B cell (primary cell): ENCODE results near the gene ATF6B. TPM values are rescaled to one million over a fixed set of nuclear protein-coding genes. Genes with fewer than 3 reads are reported as not detected.

Experiments used
- ATAC-seq: fragments of 200-7000 bp; cut with Tn5 transposase; one replicate; pipeline ENCODE4 v1.10.0; 2021; ENCODE audit warnings: low read depth, mild to moderate bottlenecking, moderate number of reproducible peaks, moderate library complexity
- CTCF ChIA-PET: fragments of 350-600 bp; sonication (Branson Sonifier 250); formaldehyde crosslinking; loops from one replicate; lab custom pipeline; 2021; ENCODE audit warnings: antibody characterized with exemption, inconsistent platforms; lab: Charles Lee
- POLR2A ChIA-PET: fragments of 350-600 bp; sonication (Branson Sonifier 250); formaldehyde crosslinking; loops from one replicate; lab custom pipeline; 2021; ENCODE audit warnings: antibody characterized with exemption; lab: Charles Lee
- DNase-seq: peaks from one replicate; pipeline ENCODE4 v3.0.0; 2013
- H2AFZ ChIP-seq: 2 replicates; pipeline ENCODE4 v1.6.1; 2012; ENCODE audit warnings: mild to moderate bottlenecking, low read depth, low read length; ENCODE audit not compliant: insufficient read depth, poor library complexity, severe bottlenecking
- H3K27ac ChIP-seq, 2 donors: 1 replicate in 1 of 2; 2 replicates in 1 of 2; pipeline ENCODE4 v1.5.1; 2012 to 2013; ENCODE audit warnings: low read length in 2 of 2, mild to moderate bottlenecking in 2 of 2, moderate library complexity in 1 of 2
- H3K27me3 ChIP-seq, 4 experiments: fragments of 200-600 bp in 1 of 4; sonication (generic) in 1 of 4; replicated peaks in 1 of 4; 1 replicate in 2 of 4; 2 replicates in 2 of 4; pipeline versions ENCODE4 v1.6.1 to v1.7.0; 2013 to 2016; ENCODE audit warnings: low read length in 3 of 4, mild to moderate bottlenecking in 2 of 4, mixed read lengths in 1 of 4, moderate library complexity in 1 of 4; ENCODE audit not compliant: insufficient read depth in 4 of 4, control insufficient read depth in 3 of 4; ENCODE audit errors: control extremely low read depth in 1 of 4
- H3K36me3 ChIP-seq, 2 experiments: replicated peaks in 1 of 2; 1 replicate in 1 of 2; 2 replicates in 1 of 2; pipeline versions ENCODE4 v1.6.1 to v1.7.1; 2013; ENCODE audit warnings: low read length in 1 of 2; ENCODE audit not compliant: insufficient read depth in 2 of 2, control insufficient read depth in 1 of 2; ENCODE audit errors: control extremely low read depth in 1 of 2, extremely low read depth in 1 of 2
- H3K4me1 ChIP-seq, 2 donors: fragments of 200-600 bp in 1 of 2; sonication (generic) in 1 of 2; 1 replicate in 1 of 2; 2 replicates in 1 of 2; pipeline versions ENCODE4 v1.5.1 to v1.6.1; 2013 to 2017; ENCODE audit warnings: low read length in 2 of 2; ENCODE audit not compliant: control insufficient read depth in 2 of 2, insufficient read depth in 2 of 2
- H3K4me2 ChIP-seq: replicated peaks from 2 replicates; pipeline ENCODE3; 2012; ENCODE audit warnings: mild to moderate bottlenecking, low read depth, low read length; ENCODE audit not compliant: poor library complexity, severe bottlenecking
- H3K4me3 ChIP-seq, 5 experiments: fragments of 200-600 bp in 1 of 5; sonication (generic) in 1 of 5; 1 replicate in 3 of 5; 2 replicates in 2 of 5; pipeline versions ENCODE4 v1.5.1 to v1.7.0; 2011 to 2016; ENCODE audit warnings: low read length in 4 of 5, mild to moderate bottlenecking in 4 of 5, low read depth in 2 of 5, control low read depth in 1 of 5, moderate library complexity in 1 of 5; ENCODE audit not compliant: insufficient read depth in 1 of 5; ENCODE audit errors: control extremely low read depth in 1 of 5, extremely low read depth in 1 of 5
- H3K79me2 ChIP-seq: fragments of 200-600 bp; sonication (generic); one replicate; pipeline ENCODE4 v1.6.0; 2016; ENCODE audit warnings: low read length; ENCODE audit not compliant: control insufficient read depth, insufficient read depth
- H3K9ac ChIP-seq: fragments of 200-600 bp; sonication (generic); 2 replicates; pipeline ENCODE4 v1.6.1; 2017; ENCODE audit warnings: mild to moderate bottlenecking, low read length, moderate library complexity
- H3K9me3 ChIP-seq, 3 donors: one replicate each; pipeline versions ENCODE4 v1.6.1 to v1.7.1; 2013; ENCODE audit warnings: low read length in 2 of 3; ENCODE audit not compliant: control insufficient read depth in 2 of 3, insufficient read depth in 1 of 3; ENCODE audit errors: control extremely low read depth in 1 of 3
- H4K20me1 ChIP-seq: 2 replicates; pipeline ENCODE4 v1.6.0; 2012; ENCODE audit warnings: mild to moderate bottlenecking, low read length; ENCODE audit not compliant: insufficient read depth, control insufficient read depth, poor library complexity, severe bottlenecking
- H3K27ac Mint-ChIP-seq: one replicate; pipeline ENCODE4 v1.8.0; 2021; ENCODE audit warnings: mixed read lengths
- H3K27me3 Mint-ChIP-seq: one replicate; pipeline ENCODE4 v1.8.0; 2021; ENCODE audit warnings: mixed read lengths
- H3K4me1 Mint-ChIP-seq: one replicate; pipeline ENCODE4 v1.8.0; 2021; ENCODE audit warnings: mixed read lengths
- H3K4me3 Mint-ChIP-seq: one replicate; pipeline ENCODE4 v1.8.0; 2021; ENCODE audit warnings: mixed read lengths
- H3K9me3 Mint-ChIP-seq: one replicate; pipeline ENCODE4 v1.8.0; 2022; ENCODE audit warnings: mixed read lengths; ENCODE audit not compliant: insufficient read depth
- EZH2 ChIP-seq: IDR thresholded peaks from 2 replicates; pipeline ENCODE4 v1.6.1; 2012; ENCODE audit warnings: borderline replicate concordance, low read depth, mild to moderate bottlenecking, moderate library complexity, low read length; ENCODE audit not compliant: insufficient read depth, poor library complexity, severe bottlenecking
- WGBS: methylation state at CpG from one replicate; pipeline ENCODE4 v1.1.5; 2013; ENCODE audit warnings: missing lambda C conversion rate; ENCODE audit not compliant: insufficient coverage; 5-methylcytosine and 5-hydroxymethylcytosine counted together
- intact Hi-C: fragments of 100-400 bp; cut with micrococcal nuclease; formaldehyde crosslinking; loops from one replicate; pipeline ENCODE4 v1.10.0; 2022
- polyA plus RNA-seq: library from polyadenylated mRNA; depleted of rRNA; stranded (reverse); fragments of >200 nt; gene quantifications from 2 replicates; pipeline ENCODE4 v1.2.3, GENCODE V29; 2012
- total RNA-seq, 2 donors: library from RNA; stranded (reverse); fragments of 120-200 nt in 1 of 2; gene quantifications; 1 replicate in 1 of 2; 2 replicates in 1 of 2; pipeline versions ENCODE4 v1.2.3 to v1.2.4, GENCODE V29; 2013 to 2022
- TF ChIP-seq, protein P1 (sequence below): fragments of 200-600 bp; IDR thresholded peaks from one replicate; pipeline ENCODE4 v1.8.0; 2022; ENCODE audit warnings: antibody characterized with exemption, mild to moderate bottlenecking

The ATF6B gene
- total and polyA plus RNA-seq, 2 donors (not counting 1 experiment from before 2014, with no cell fraction given): 180 to 201 TPM

DNA sequence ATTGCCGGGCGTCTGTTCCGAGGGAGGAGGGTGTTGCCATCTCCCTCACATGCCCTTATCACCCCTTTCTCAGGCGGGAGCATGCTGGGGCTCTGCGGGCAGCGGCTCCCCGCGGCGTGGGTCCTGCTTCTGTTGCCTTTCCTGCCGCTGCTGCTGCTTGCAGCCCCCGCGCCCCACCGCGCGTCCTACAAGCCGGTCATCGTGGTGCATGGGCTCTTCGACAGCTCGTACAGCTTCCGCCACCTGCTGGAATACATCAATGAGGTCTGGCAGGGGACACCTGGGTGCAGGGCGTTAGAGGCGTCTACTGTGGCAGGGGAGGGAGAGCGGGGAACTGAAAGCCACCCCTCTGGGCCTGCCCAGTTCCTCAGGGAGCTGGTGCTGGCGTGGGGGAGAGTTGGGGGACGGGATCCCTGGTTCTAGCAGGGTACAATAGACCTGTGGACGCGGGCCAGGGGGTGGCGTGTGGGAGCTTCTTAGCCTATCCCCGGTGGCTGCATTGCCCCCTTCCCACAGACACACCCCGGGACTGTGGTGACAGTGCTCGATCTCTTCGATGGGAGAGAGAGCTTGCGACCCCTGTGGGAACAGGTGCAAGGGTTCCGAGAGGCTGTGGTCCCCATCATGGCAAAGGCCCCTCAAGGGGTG, 26.6 kb upstream of the ATF6B start:
- Mint-ChIP-seq H3K27me3 (peaks cover 30% of the 10 kb centered on the region), H3K9me3 (no peaks in the 10 kb centered on the region), H3K4me3 (peak overlapping the region; percentile 99), H3K4me1 (peaks cover 44% of the 10 kb centered on the region), H3K27ac (peak overlapping the region; percentile 58)
- H4K20me1 ChIP-seq: no peaks in the 10 kb centered on the region
- no peaks in the 10 kb centered on the region for H3K79me2 ChIP-seq
- ATAC-seq (peak; percentile 87), DNase-seq (peak; percentile 86)
- peaks cover 19 to 27% of the 10 kb centered on the region in 2 donors for H3K4me1 ChIP-seq
- peak overlapping the region; percentile 69 for H3K9ac ChIP-seq
- POLR2A ChIA-PET: interaction anchor here (1.0 to 1.3 kb wide), 2 partner anchors 23 to 35 kb away, joined by 3 to 6 read pairs; partner anchors contain the start of gene PBX2
- CTCF ChIA-PET: interaction anchor here (0.6 to 1.3 kb wide), 10 partner anchors 21 to 713 kb away, joined by 3 to 11 read pairs (median 4); partner anchors contain the start of genes AGPAT1, FKBPL and GPSM3
- peaks cover 0 to 46% (median 15%) of the 10 kb centered on the region in 4 experiments for H3K27me3 ChIP-seq
- H3K27ac ChIP-seq: no peak overlapping the region
- H3K9me3 ChIP-seq: peaks cover 0 to 4% (median 0%) of the 10 kb centered on the region in 3 donors
- peak overlapping the region; percentile 89 for H3K4me2 ChIP-seq
- WGBS: 2% methylated on average over 23 of the region's 34 CpGs
- H3K36me3 ChIP-seq: no peaks in the 10 kb centered on the region
- TF ChIP-seq, protein P1, sequence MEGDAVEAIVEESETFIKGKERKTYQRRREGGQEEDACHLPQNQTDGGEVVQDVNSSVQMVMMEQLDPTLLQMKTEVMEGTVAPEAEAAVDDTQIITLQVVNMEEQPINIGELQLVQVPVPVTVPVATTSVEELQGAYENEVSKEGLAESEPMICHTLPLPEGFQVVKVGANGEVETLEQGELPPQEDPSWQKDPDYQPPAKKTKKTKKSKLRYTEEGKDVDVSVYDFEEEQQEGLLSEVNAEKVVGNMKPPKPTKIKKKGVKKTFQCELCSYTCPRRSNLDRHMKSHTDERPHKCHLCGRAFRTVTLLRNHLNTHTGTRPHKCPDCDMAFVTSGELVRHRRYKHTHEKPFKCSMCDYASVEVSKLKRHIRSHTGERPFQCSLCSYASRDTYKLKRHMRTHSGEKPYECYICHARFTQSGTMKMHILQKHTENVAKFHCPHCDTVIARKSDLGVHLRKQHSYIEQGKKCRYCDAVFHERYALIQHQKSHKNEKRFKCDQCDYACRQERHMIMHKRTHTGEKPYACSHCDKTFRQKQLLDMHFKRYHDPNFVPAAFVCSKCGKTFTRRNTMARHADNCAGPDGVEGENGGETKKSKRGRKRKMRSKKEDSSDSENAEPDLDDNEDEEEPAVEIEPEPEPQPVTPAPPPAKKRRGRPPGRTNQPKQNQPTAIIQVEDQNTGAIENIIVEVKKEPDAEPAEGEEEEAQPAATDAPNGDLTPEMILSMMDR: peak; percentile 64
- no peak for TF ChIP-seq EZH2
- intact Hi-C loops: loop anchor here (1.0 to 10.0 kb wide), 7 partner anchors 24 to 608 kb away; partner anchors contain the start of genes ATP6V1G2, FKBPL, NFKBIL1 and RNF5
- peak overlapping the region; percentile 59 to 75 (median 68) for H3K4me3 ChIP-seq
- H2AFZ ChIP-seq: peak overlapping the region; percentile 81
